Measurements from ENCODE around the gene GFM2.
"Not testable (repeated sequence)": the region's sequence is repeated elsewhere in the genome, so short reads cannot be mapped to it uniquely, and the experiment has no call there.

Gene GFM2

DNA sequence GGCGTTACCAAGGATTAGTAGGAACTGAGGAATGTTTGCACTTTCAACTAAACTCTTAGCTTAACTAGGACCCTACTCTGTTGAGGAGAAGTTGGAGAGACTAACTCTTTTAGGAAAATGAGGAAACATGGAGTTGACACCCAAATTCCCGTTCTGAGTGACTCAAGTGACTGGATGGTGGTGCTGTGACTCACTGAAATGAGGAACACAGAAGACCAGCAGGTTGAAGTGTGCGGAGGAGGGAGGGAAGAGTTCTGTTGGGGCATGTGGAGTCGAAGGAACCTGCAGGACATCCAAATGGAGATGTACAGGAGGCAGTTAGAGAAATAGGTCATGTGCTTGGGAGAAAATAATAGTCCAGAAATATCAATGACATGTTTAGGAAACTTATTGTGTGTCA, 73.7 kb downstream of the GFM2 start:
- DNase-seq (ENCODE audit: low read depth in 3 of 3) = no peak

DNA sequence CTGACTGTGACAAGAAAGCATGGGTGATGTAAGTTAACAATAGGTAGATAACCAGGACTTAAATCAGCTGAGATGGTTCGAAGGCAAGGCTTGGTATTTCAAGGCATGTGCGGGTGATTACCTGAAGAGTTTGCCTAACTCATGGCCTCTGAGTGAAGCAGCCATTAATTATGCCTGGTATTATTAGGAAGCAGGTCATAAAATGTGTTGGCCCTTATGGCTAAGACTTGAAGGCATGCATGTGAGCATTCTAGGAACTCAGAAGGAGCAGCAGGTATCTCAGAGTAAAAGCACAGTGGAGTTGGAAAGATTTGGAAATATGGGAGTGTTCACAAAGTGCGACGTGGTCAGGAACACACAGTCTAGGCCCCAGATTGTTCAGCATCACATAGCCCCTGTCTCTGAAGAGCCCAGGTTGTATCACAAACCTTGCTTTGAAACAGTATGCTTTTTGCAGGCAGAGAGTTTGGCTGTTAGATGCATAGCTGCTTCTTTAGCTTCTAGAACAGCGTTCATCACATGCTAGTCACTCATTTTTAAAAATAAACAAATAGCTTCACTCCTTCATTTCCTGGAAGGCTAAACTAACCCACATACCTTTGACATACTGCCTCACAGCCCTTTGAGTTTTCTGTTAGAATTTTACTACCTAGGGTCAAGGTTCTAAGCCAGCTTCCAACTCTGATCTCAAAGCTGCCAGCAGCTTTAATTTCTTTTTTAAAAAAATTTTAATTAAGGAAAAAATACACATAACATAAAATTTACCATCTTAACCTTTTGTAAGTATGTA, 79.8 kb downstream of the GFM2 start:
- DNase-seq (ENCODE audit: low read depth in 3 of 3) = no peak

DNA sequence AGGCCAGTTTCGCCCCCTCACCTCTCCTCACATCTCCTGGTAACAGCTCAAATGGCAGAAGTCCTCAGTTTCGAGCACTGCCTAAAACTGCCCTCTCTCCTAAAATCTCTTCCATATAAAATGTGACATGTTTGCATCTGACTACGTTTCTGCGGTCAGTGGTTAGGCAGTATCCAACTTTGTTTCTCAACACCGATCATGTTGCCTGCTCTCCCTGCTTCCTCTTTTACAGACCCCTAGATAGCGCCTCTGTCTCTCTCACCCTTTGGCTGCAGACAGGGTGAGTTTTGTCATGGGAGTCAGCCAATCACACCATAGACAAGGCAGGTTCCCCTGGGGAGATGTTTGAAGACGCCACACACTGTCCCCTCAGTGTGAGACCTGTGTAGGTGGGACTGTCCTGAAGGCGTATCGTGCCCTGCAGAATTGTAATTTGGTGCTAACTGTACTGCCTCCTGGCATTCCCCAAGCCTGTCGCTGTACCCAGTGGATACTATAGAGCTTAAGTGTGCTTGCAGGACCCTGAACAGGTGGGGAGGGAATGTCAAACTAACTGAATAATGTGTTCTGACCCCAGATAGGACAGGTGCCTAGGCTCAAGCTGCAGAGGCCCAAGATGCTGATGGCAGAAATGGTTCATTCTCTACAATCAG, 80.8 kb downstream of the GFM2 start:
- DNase-seq (ENCODE audit: low read depth in 3 of 3) = no peak

DNA sequence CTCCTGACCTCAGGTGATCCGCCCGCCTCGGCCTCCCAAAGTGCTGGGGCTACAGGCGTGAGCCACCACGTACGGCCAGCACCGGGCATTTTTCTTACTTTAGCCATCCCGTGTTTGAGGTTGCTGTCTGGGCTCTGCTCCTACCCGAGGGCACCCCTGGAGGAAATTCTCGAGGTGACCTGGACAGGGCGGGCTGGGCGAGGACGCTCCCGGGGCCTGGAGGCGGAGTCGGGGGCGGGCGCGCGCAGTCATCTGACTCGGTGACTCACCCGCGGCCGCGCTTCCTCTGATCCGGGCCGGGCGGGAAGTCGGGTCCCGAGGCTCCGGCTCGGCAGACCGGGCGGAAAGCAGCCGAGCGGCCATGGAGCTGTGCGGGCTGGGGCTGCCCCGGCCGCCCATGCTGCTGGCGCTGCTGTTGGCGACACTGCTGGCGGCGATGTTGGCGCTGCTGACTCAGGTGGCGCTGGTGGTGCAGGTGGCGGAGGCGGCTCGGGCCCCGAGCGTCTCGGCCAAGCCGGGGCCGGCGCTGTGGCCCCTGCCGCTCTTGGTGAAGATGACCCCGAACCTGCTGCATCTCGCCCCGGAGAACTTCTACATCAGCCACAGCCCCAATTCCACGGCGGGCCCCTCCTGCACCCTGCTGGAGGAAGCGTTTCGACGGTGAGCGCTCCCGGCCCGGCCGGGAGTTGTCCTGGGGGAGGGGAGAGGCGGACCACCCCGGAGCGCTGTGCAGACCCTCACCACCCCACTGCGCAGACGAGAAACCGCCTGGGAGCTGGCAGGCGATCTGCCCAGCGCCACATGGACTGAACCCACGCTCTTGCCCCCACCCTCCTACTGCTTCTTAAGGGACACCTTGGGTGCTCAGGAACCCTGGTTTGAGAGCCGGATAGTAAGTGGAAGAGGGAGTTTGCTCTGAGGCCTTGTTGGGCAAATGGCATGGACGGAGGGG, 81.7 kb downstream of the GFM2 start, which contains the start of gene HEXB:
HEXB (plus strand) TSS at position 334 of the 952 bp plus-strand sequence; CDS start at position 362, 28 bp downstream.
- DNase-seq (ENCODE audit: low read depth in 3 of 3) = peak; percentile 74 to 84 (median 75)

DNA sequence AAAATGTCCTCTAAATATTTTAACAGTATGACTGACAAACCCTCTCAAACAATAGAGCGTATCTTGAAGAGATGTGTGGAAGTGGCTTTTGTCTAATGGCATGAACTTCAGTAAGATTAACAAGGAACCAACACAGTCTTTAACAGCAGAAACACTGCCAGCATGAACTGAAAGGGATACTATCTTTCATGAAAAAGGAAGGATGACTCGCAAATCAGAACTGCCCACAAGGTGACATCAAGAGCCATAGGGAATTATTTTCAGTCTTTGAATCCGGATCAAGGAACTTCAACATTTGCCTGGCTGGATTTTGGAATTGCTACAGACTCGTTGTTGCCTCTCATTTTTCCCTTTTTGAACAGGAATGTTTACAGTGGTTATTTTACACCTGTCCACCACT, 87.0 kb downstream of the GFM2 start:
- no peak for DNase-seq (ENCODE audit: low read depth in 3 of 3)

DNA sequence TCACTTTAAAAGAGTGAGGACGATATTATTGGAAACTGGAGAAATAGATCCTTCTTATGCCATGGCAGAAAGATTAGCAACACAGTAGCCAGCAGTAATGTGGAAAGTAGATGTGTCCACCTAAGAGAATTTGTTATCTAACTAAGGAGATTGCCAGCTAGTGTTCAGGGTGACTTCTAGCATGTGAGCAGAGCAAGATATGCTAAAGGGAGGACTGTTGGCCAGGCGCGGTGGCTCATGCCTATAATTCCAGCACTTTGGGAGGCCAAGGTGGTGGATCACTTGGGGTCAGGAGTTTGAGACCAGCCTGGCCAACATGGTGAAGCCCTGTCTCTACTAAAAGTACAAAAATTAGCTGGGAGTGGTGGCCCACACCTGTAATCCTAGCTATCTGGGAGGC, 87.6 kb downstream of the GFM2 start:
- not testable (repeated sequence) for DNase-seq (ENCODE audit: low read depth in 3 of 3)

DNA sequence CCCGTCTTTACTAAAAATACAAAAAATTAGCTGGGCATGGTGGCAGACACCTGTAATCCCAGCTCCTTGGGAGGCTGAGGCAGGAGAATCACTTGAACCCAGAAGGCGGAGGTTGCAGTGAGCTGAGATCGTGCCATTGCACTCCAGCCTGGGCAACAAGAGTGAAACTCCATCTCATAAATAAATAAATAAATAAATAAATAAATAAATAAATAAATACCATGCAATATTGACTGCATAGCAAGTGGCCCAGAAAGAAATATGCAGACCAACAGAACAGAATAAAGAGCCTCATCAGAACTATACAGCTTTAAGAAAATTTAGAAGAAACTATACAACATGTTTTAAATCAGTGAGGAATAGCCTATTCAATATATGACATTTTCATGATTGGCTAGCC, 88.8 kb downstream of the GFM2 start:
- not testable (repeated sequence) for DNase-seq (ENCODE audit: low read depth in 3 of 3)

DNA sequence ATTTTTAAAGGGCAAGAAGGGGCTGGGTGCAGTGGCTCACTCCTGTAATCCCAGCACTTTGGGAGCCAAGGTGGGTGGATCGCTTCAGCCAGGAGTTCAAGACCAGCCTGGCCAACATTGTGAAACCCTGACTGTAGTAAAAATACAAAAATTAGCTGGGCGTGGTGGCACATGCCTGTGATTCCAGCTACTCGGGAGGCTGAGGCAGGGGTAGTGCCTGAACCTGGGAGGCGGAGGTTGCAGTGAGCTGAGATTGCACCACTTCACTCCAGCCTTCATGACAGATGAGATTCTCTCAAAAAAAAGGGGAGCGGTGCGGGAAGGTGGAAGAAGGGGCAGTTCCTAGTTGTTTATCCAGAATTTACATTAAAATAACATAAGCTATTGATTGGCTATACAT, 90.5 kb downstream of the GFM2 start:
- not testable (repeated sequence) for DNase-seq (ENCODE audit: low read depth in 3 of 3)

DNA sequence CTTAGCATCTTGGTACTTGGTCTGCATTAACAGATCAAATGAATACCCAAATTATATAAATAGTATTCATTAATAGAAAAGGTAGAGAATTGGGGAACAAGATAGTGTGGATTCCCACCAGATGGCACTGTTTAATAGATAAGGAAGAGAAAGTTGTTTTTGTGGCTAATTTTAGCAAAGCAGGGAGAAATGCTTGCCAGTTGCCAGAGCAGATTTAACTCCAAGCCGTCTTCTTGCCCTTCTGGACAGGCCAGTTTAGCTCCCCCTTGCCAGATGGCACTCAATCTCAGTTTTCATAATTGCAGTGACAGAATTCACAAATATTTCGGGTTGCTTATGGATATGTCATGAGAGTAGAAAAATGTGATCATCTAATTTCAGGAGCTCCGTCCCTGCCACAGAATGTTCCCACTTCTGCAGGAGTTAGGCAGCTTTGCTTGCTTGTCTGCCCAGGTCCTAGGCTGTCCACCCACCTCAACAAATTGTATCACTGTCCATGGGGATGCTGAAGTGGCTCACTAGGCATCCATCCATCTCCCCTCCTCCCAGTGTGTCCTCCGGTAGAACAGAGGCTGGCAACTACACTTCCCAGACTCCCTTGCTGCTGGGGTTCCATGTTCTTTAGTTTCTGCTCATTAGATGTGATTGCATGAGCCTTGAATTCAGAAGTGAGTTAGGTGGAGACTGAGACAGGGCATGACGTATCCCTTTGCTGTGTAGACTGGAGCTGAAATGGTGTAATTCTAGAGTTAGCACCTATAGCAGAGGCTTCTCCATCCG, 93.7 kb downstream of the GFM2 start:
- no peak for DNase-seq (ENCODE audit: low read depth in 3 of 3)

DNA sequence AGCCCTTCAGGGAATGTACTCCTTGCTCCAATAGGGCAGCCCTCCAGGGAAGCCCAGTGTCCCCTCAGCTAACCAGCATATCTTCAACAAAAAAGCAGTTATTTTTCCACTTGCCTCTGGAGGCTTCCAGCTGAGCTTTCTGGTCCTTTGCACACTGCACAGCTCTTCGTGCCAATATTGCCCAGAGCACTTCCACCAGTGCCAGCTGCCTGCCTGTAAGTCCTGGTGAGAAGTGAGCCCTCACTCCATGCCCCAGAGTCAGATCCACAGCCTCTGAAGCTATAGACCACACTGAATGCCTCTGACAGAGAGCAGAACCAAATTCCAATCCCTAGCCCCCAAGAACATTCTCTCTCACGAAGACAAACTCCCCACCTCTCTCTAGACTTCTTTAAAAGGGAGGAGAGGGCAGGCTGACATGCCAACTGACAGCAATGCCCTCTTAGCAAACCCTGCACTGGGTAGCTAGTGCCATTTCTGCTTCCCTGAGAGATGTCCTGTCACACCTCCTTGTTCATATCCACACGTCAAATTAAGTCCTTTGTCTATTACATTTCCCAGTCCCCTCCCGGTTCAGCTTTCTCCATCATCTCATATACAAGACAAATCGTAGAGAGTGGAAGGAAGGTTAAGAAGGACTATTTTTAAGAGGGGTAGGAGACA, 94.6 kb downstream of the GFM2 start:
- no peak for DNase-seq (ENCODE audit: low read depth in 3 of 3)
